Measurements from ENCODE around the gene SAMD7.

DNA sequence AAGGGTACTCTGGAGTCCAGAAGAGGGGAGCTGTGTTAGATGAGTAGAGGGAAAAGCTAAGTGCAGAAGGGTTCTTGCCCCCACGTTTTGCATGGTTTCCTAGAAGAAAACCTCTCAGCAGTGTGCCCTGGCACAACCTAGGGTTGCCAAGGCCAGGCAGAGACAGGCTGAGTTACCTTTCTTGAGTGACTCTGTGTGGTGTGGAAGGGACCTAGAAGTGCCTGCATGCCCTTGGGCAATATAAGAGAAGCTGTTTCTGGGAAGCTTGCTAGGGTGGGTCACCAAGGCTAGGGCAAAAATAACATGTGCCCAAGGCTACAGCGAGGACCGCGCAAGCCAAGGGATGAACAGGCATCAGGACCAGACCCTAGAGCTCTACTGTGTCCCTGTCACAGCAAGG, 3.4 kb upstream of the SAMD7 start:
- TF ChIP-seq POLR2A (IDR thresholded peaks at IDR 0.05) (no peak), POLR2AphosphoS5 (IDR thresholded peaks at IDR 0.05) (no peak), EP300 (IDR thresholded peaks at IDR 0.05) (no peak)
- TF ChIP-seq, protein P1, sequence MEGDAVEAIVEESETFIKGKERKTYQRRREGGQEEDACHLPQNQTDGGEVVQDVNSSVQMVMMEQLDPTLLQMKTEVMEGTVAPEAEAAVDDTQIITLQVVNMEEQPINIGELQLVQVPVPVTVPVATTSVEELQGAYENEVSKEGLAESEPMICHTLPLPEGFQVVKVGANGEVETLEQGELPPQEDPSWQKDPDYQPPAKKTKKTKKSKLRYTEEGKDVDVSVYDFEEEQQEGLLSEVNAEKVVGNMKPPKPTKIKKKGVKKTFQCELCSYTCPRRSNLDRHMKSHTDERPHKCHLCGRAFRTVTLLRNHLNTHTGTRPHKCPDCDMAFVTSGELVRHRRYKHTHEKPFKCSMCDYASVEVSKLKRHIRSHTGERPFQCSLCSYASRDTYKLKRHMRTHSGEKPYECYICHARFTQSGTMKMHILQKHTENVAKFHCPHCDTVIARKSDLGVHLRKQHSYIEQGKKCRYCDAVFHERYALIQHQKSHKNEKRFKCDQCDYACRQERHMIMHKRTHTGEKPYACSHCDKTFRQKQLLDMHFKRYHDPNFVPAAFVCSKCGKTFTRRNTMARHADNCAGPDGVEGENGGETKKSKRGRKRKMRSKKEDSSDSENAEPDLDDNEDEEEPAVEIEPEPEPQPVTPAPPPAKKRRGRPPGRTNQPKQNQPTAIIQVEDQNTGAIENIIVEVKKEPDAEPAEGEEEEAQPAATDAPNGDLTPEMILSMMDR (IDR thresholded peaks at IDR 0.05), result no peak
